CD8-positive, alpha-beta memory T cell (primary cell): ENCODE measurements around the gene DCTPP1. TPM values are rescaled to one million over a fixed set of nuclear protein-coding genes. Genes with fewer than 3 reads are reported as not detected.

ENCODE experiments used
- CTCF ChIA-PET: fragments of 350-600 bp; sonication (Branson Sonifier 250); formaldehyde crosslinking; loops from one replicate; lab custom pipeline; 2021; ENCODE audit warnings: antibody characterized with exemption; lab: Charles Lee
- POLR2A ChIA-PET: fragments of 350-600 bp; sonication (Branson Sonifier 250); formaldehyde crosslinking; loops from one replicate; lab custom pipeline; 2021; ENCODE audit warnings: antibody characterized with exemption; lab: Charles Lee
- DNase-seq, 5 donors: peaks; one replicate each; pipeline versions ENCODE4 v3.0.0 to v3.0.0-alpha.2; 2020 to 2022; ENCODE audit warnings: mixed read lengths in 1 of 5
- H3K27ac ChIP-seq: one replicate; pipeline ENCODE4 v1.7.0; 2013; ENCODE audit warnings: low read depth, mild to moderate bottlenecking, low read length, moderate library complexity
- H3K27me3 ChIP-seq: 2 replicates; pipeline ENCODE4 v1.7.0; 2013; ENCODE audit warnings: low read length, mild to moderate bottlenecking; ENCODE audit not compliant: insufficient read depth, poor library complexity, severe bottlenecking
- H3K36me3 ChIP-seq: 2 replicates; pipeline ENCODE4 v1.7.0; 2013; ENCODE audit warnings: mild to moderate bottlenecking, low read length, moderate library complexity; ENCODE audit not compliant: insufficient read depth
- H3K4me1 ChIP-seq: 2 replicates; pipeline ENCODE4 v1.7.0; 2013; ENCODE audit warnings: mild to moderate bottlenecking, low read length, moderate library complexity; ENCODE audit not compliant: insufficient read depth
- H3K4me3 ChIP-seq: 2 replicates; pipeline ENCODE4 v1.7.0; 2013; ENCODE audit warnings: mild to moderate bottlenecking, low read length
- H3K9me3 ChIP-seq: 2 replicates; pipeline ENCODE4 v1.7.0; 2013; ENCODE audit warnings: mild to moderate bottlenecking, low read length
- H3K27ac Mint-ChIP-seq, 8 donors: one replicate each; pipeline ENCODE4 v1.8.0; 2020 to 2021; ENCODE audit warnings: mixed read lengths in 8 of 8, mild to moderate bottlenecking in 6 of 8, inconsistent platforms in 3 of 8, moderate library complexity in 3 of 8
- H3K27me3 Mint-ChIP-seq, 2 donors: one replicate each; pipeline ENCODE4 v1.8.0; 2020 to 2021; ENCODE audit warnings: mixed read lengths in 2 of 2, mild to moderate bottlenecking in 1 of 2, moderate library complexity in 1 of 2
- H3K36me3 Mint-ChIP-seq, 3 donors: one replicate each; pipeline ENCODE4 v1.8.0; 2020 to 2021; ENCODE audit warnings: mixed read lengths in 3 of 3, inconsistent platforms in 1 of 3, mild to moderate bottlenecking in 1 of 3
- H3K4me1 Mint-ChIP-seq, 3 donors: one replicate each; pipeline ENCODE4 v1.8.0; 2020 to 2021; ENCODE audit warnings: mixed read lengths in 3 of 3, inconsistent platforms in 1 of 3, mild to moderate bottlenecking in 1 of 3
- H3K4me3 Mint-ChIP-seq, 7 donors: one replicate each; pipeline ENCODE4 v1.8.0; 2020 to 2021; ENCODE audit warnings: mixed read lengths in 7 of 7, mild to moderate bottlenecking in 6 of 7, moderate library complexity in 4 of 7, inconsistent platforms in 2 of 7
- H3K9me3 Mint-ChIP-seq, 5 donors: one replicate each; pipeline ENCODE4 v1.8.0; 2020 to 2022; ENCODE audit warnings: mixed read lengths in 5 of 5, mild to moderate bottlenecking in 3 of 5, moderate library complexity in 2 of 5, inconsistent platforms in 1 of 5
- polyA plus RNA-seq: library from polyadenylated mRNA; unstranded; fragments of 300-500 nt; fragmentation: Illumina TruSeq; gene quantifications from one replicate; pipeline ENCODE4 v1.2.3, GENCODE V29; 2021
- total RNA-seq, 2 experiments: library from RNA; stranded (reverse); gene quantifications; one replicate each; pipeline ENCODE4 v1.2.3, GENCODE V29; 2021

DCTPP1 gene
- total and polyA plus RNA-seq, 3 experiments from 2014 or later, result 73.7 to 175 (median 174) TPM

DNA sequence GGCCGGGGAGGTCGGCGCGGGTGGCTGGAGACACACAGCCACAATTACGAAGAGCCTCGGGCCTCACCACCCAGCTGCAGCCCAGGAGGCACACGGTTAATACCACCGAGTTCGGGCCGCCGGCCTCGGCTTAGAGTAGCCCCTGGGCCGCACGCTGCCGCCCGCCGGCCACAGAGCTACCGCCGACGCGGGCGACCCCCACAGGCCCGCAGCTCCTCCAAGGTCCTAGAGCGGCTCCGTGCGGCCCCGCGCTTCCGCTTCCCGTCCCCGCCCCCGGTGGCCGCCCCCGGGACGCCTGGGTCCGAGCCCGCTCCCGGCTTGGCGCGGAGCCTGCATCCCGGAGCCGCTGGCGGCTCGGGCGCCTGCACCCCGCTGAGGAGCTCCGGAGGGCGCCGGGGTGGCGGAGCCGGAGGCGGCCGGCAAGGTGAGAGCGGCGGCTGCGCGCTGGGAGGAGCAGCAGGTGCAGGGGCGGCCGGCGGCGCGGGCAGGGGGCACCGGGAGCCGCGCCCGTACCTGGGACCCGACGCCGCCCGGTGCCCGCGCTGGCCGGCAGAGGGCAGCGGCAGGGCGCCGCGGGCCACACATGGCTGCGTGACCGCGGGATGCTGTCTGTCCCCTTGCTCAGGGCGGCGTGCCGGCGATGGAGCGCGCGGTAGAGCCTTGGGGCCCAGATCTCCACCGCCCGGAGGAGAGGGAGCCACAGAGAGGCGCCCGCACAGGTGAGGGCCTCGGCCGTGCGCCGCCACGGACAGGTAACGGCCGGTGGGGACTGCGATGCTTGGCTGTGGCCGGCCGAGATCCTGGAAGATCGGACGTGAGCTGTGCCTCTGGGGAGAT, 34.5 kb downstream of the DCTPP1 start, which contains the start of gene ZNF48:
TSS of gene ZNF48 (plus strand) at position 266 of the 837 bp plus-strand sequence. CDS start at position 641, 375 bp downstream.
- Mint-ChIP-seq H3K4me3 (peak within 1 kb of the TSS; percentile 72 to 93 (median 89)), H3K9me3 (peaks cover 0 to 2% (median 0%) of the 10 kb centered on the region in 5 donors), H3K4me1 (peaks cover 30 to 48% (median 33%) of the 10 kb centered on the region in 3 donors), H3K27ac (peak within 1 kb of the TSS; percentile 44 to 98 (median 86)), H3K27me3 (no peaks in the 10 kb centered on the region), H3K36me3 (peaks cover 0 to 27% (median 5%) of the 10 kb centered on the region in 3 donors)
- no peaks in the 10 kb centered on the region for H3K27me3 ChIP-seq
- H3K4me1 ChIP-seq, result peaks cover 25% of the 10 kb centered on the region
- H3K36me3 ChIP-seq, result no peaks in the 10 kb centered on the region
- ChIA-PET POLR2A (interaction anchor here (0.5 to 1.9 kb wide), 9 partner anchors 12 to 280 kb away, joined by 3 to 24 read pairs (median 3); partner anchors contain the start of genes SEPTIN1, TBC1D10B and ZNF771), CTCF (interaction anchor here (0.8 to 3.6 kb wide), 6 partner anchors 11 to 30 kb away, joined by 3 to 19 read pairs (median 8); partner anchors contain the start of genes SEPTIN1 and ZNF771)
- H3K27ac ChIP-seq, result peak within 1 kb of the TSS; percentile 52
- no peaks in the 10 kb centered on the region for H3K9me3 ChIP-seq
- H3K4me3 ChIP-seq, result peak within 1 kb of the TSS; percentile 60
- DNase-seq, result peak; percentile 37 to 64 (median 58)

GRCh38 chr16:30394592-30395154, 35.2 kb downstream of the DCTPP1 start:
- Mint-ChIP-seq H3K4me1 (peaks cover 23 to 41% (median 27%) of the 10 kb centered on the region in 3 donors), H3K36me3 (peaks cover 0 to 24% (median 5%) of the 10 kb centered on the region in 3 donors), H3K9me3 (peaks cover 0 to 2% (median 0%) of the 10 kb centered on the region in 5 donors), H3K27ac (peak overlapping the region; percentile 44 to 98 (median 76)), H3K27me3 (no peaks in the 10 kb centered on the region), H3K4me3 (peak overlapping the region; percentile 72 to 92 (median 79))
- no peaks in the 10 kb centered on the region for H3K9me3 ChIP-seq
- CTCF ChIA-PET, result interaction anchor here (0.8 to 3.6 kb wide), 6 partner anchors 11 to 30 kb away, joined by 3 to 19 read pairs (median 8); partner anchors contain the start of genes SEPTIN1 and ZNF771
- H3K27ac ChIP-seq, result peak overlapping the region; percentile 52
- no peaks in the 10 kb centered on the region for H3K36me3 ChIP-seq
- peaks cover 21% of the 10 kb centered on the region for H3K4me1 ChIP-seq
- H3K4me3 ChIP-seq, result peak overlapping the region; percentile 53
- DNase-seq, result no peak
- no peaks in the 10 kb centered on the region for H3K27me3 ChIP-seq
- POLR2A ChIA-PET, result interaction anchor here (0.5 to 1.9 kb wide), 7 partner anchors 12 to 280 kb away, joined by 3 to 24 read pairs (median 3); partner anchors contain the start of genes SEPTIN1, TBC1D10B and ZNF771

GRCh38 chr16:30383521-30383920, 46.3 kb downstream of the DCTPP1 start:
- H3K36me3 Mint-ChIP-seq, result peaks cover 3 to 22% (median 3%) of the 10 kb centered on the region in 3 donors
- Histone ChIP-seq H3K27ac (no peak overlapping the region), H3K36me3 (no peaks in the 10 kb centered on the region), H3K9me3 (no peaks in the 10 kb centered on the region), H3K4me3 (peak overlapping the region; percentile 23), H3K27me3 (no peaks in the 10 kb centered on the region), H3K4me1 (peaks cover 51% of the 10 kb centered on the region)
- H3K9me3 Mint-ChIP-seq, result no peaks in the 10 kb centered on the region
- DNase-seq, result peak in 1 of 5 donors; percentile 4
- H3K27me3 Mint-ChIP-seq, result peaks cover 0 to 2% of the 10 kb centered on the region in 2 donors
- CTCF ChIA-PET, result interaction anchor here (0.6 to 3.0 kb wide), 6 partner anchors 8 to 249 kb away, joined by 3 to 20 read pairs (median 12); partner anchors contain the start of gene ZNF771
- peak overlapping the region; percentile 92 to 100 (median 100) for H3K27ac Mint-ChIP-seq
- POLR2A ChIA-PET, result interaction anchor here (0.6 to 4.3 kb wide), 8 partner anchors 12 to 318 kb away, joined by 3 to 35 read pairs (median 10); partner anchors contain the start of genes ALDOA, CORO1A, TBC1D10B and ZNF48
- peak overlapping the region; percentile 46 to 93 (median 91) for H3K4me3 Mint-ChIP-seq
- peaks cover 46 to 48% (median 47%) of the 10 kb centered on the region in 3 donors for H3K4me1 Mint-ChIP-seq

DNA sequence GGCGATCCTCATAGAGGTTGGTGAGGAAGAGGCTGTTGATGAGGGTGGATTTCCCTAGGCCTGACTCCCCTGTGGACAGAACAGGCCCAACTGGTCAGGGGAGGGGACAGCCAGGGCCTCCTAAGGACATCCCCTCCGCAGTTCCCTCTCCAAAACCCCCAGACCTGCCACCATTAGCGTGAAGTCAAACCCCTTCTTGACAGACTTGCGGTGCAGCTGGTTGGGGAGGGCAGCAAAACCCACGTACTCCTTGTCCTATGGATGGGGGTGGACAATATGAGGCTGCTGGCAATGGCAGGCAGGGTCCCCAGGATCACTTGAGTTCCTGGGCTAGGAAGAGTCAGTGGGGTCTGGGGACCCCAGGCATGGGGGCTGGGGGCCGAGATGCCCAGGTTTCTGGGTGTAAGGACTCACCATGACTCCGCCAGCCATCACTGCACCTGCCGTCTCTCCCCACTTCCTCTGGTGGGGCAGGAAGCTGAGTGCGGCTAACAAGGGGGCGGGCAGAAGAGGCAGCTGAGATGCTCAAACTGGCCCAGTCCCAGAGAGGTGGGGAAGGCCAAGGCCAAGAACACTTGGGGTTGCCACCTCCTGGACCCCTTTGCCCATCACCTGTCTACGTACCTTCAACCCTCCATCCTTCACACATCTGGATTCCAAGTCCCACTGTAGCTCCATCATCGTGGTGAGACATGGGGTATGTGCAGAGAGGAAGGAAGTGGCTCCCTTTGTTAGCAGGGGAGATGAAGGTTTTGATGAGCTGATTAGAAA, 47.5 kb downstream of the DCTPP1 start, which contains the start of gene SEPTIN1:
TSS of gene SEPTIN1 (minus strand) at position 451 of the 771 bp plus-strand sequence. CDS start at position 432, 19 bp downstream.
- Histone ChIP-seq H3K4me1 (peaks cover 54% of the 10 kb centered on the region), H3K4me3 (peak within 1 kb of the TSS; percentile 57), H3K27ac (peak within 1 kb of the TSS; percentile 60), H3K36me3 (no peaks in the 10 kb centered on the region), H3K27me3 (no peaks in the 10 kb centered on the region), H3K9me3 (no peaks in the 10 kb centered on the region)
- Mint-ChIP-seq H3K4me1 (peaks cover 55 to 61% (median 56%) of the 10 kb centered on the region in 3 donors), H3K4me3 (peak within 1 kb of the TSS; percentile 81 to 93 (median 91)), H3K27ac (peak within 1 kb of the TSS; percentile 92 to 100 (median 100)), H3K27me3 (peaks cover 0 to 2% of the 10 kb centered on the region in 2 donors), H3K9me3 (no peaks in the 10 kb centered on the region), H3K36me3 (peaks cover 3 to 31% (median 3%) of the 10 kb centered on the region in 3 donors)
- peak; percentile 64 to 87 (median 80) for DNase-seq
- CTCF ChIA-PET, result interaction anchor here (0.6 to 3.6 kb wide), 11 partner anchors 10 to 216 kb away, joined by 3 to 24 read pairs (median 10); partner anchors contain the start of genes CD2BP2, DCTPP1, TBC1D10B and ZNF48
- POLR2A ChIA-PET, result interaction anchor here (0.6 to 4.3 kb wide), 20 partner anchors 11 to 317 kb away, joined by 3 to 35 read pairs (median 4); partner anchors contain the start of genes ALDOA, CORO1A, TBC1D10B and ZNF48

GRCh38 chr16:30381291-30382041, 48.4 kb downstream of the DCTPP1 start:
- Mint-ChIP-seq H3K27ac (peak overlapping the region; percentile 92 to 100 (median 100)), H3K9me3 (no peaks in the 10 kb centered on the region), H3K4me3 (peak overlapping the region; percentile 81 to 93 (median 91)), H3K36me3 (peaks cover 3 to 32% (median 3%) of the 10 kb centered on the region in 3 donors), H3K27me3 (peaks cover 0 to 2% of the 10 kb centered on the region in 2 donors), H3K4me1 (peaks cover 59 to 64% (median 60%) of the 10 kb centered on the region in 3 donors)
- no peaks in the 10 kb centered on the region for H3K27me3 ChIP-seq
- peak overlapping the region; percentile 60 for H3K27ac ChIP-seq
- H3K4me3 ChIP-seq, result peak overlapping the region; percentile 57
- no peaks in the 10 kb centered on the region for H3K9me3 ChIP-seq
- CTCF ChIA-PET, result interaction anchor here (1.4 to 3.6 kb wide), 7 partner anchors 10 to 34 kb away, joined by 4 to 24 read pairs (median 15); partner anchors contain the start of genes TBC1D10B, ZNF48 and ZNF771
- peak in 1 of 5 donors; percentile 56 for DNase-seq
- H3K36me3 ChIP-seq, result no peaks in the 10 kb centered on the region
- peaks cover 62% of the 10 kb centered on the region for H3K4me1 ChIP-seq
- POLR2A ChIA-PET, result interaction anchor here (1.5 to 4.3 kb wide), 6 partner anchors 11 to 316 kb away, joined by 4 to 35 read pairs (median 10); partner anchors contain the start of genes ALDOA, TBC1D10B, ZNF48 and ZNF771

GRCh38 chr16:30380803-30381208, 49.0 kb downstream of the DCTPP1 start:
- peaks cover 0 to 2% of the 10 kb centered on the region in 2 donors for H3K27me3 Mint-ChIP-seq
- peak overlapping the region; percentile 60 for H3K27ac ChIP-seq
- DNase-seq, result no peak
- peak overlapping the region; percentile 57 for H3K4me3 ChIP-seq
- no peaks in the 10 kb centered on the region for H3K9me3 Mint-ChIP-seq
- H3K36me3 Mint-ChIP-seq, result peaks cover 3 to 32% (median 3%) of the 10 kb centered on the region in 3 donors
- peak overlapping the region; percentile 81 to 93 (median 91) for H3K4me3 Mint-ChIP-seq
- peak overlapping the region; percentile 92 to 100 (median 100) for H3K27ac Mint-ChIP-seq
- ChIA-PET POLR2A (interaction anchor here (1.5 to 4.3 kb wide), 2 partner anchors 10 to 37 kb away, joined by 4 to 35 read pairs; partner anchors contain the start of gene TBC1D10B), CTCF (interaction anchor here (1.4 to 3.6 kb wide), 2 partner anchors 10 to 29 kb away, joined by 6 to 24 read pairs; partner anchors contain the start of gene TBC1D10B)
- H3K4me1 ChIP-seq, result peaks cover 68% of the 10 kb centered on the region
- H3K9me3 ChIP-seq, result no peaks in the 10 kb centered on the region
- no peaks in the 10 kb centered on the region for H3K27me3 ChIP-seq
- no peaks in the 10 kb centered on the region for H3K36me3 ChIP-seq
- peaks cover 59 to 64% (median 61%) of the 10 kb centered on the region in 3 donors for H3K4me1 Mint-ChIP-seq
